Right renal pelvis (tissue), 4 donors: ENCODE measurements around the gene CDC5L. TPM values are rescaled to one million over a fixed set of nuclear protein-coding genes. Genes with fewer than 3 reads are reported as not detected.

Experiments used
- DNase-seq, 4 donors: peaks; one replicate each; pipeline ENCODE4 v3.0.0-alpha.2; 2013; ENCODE audit warnings: low read depth in 4 of 4, low spot score in 3 of 4, missing footprints in 1 of 4
- polyA plus RNA-seq, 4 donors: library from polyadenylated mRNA; unstranded; fragments of 120-200 nt; gene quantifications; one replicate each; pipeline ENCODE4 v1.2.1, GENCODE V29; 2013; ENCODE audit not compliant: insufficient read length in 4 of 4

The CDC5L gene
- polyA plus RNA-seq, 4 donors: 37.4 to 44.7 (median 43.8) TPM

- DNase-seq: no peak
Measured at GRCh38 chr6:44373051-44373450, 14.5 kb upstream of the CDC5L start.

GRCh38 chr6:44373787-44374186 lies 13.7 kb upstream of the CDC5L start:
- no peak for DNase-seq

- DNase-seq: no peak
Measured at GRCh38 chr6:44375071-44375470, 12.4 kb upstream of the CDC5L start.

- DNase-seq: no peak
Measured at GRCh38 chr6:44377484-44377883, 10.0 kb upstream of the CDC5L start.

- no peak for DNase-seq
Measured at GRCh38 chr6:44377971-44378370, 9.5 kb upstream of the CDC5L start.

GRCh38 chr6:44381739-44382138 lies 5.8 kb upstream of the CDC5L start:
- no peak for DNase-seq

- no peak for DNase-seq
Measured at GRCh38 chr6:44386364-44386928, 1.1 kb upstream of the CDC5L start.

- DNase-seq: no peak
Measured at GRCh38 chr6:44386929-44387345, 569 bp upstream of the CDC5L start.

GRCh38 chr6:44388135-44388487 lies 605 bp downstream of the CDC5L start:
- DNase-seq: peak in 1 of 4 donors; percentile 5

GRCh38 chr6:44388887-44389286 lies 1.4 kb downstream of the CDC5L start:
- no peak for DNase-seq

- DNase-seq: no peak
Measured at GRCh38 chr6:44390158-44390683, 2.7 kb downstream of the CDC5L start.

GRCh38 chr6:44395501-44395900 lies 8.0 kb downstream of the CDC5L start:
- no peak for DNase-seq

- no peak for DNase-seq
Measured at GRCh38 chr6:44396968-44397367, 9.5 kb downstream of the CDC5L start.

GRCh38 chr6:44397424-44398164 lies 10.1 kb downstream of the CDC5L start:
- no peak for DNase-seq

GRCh38 chr6:44399991-44400390 lies 12.5 kb downstream of the CDC5L start:
- DNase-seq: no peak

GRCh38 chr6:44400572-44400971 lies 13.1 kb downstream of the CDC5L start:
- DNase-seq: no peak

GRCh38 chr6:44401138-44401537 lies 13.6 kb downstream of the CDC5L start:
- no peak for DNase-seq

- DNase-seq: no peak
Measured at GRCh38 chr6:44404022-44404714, 16.7 kb downstream of the CDC5L start.

- DNase-seq: no peak
Measured at GRCh38 chr6:44404715-44405099, 17.2 kb downstream of the CDC5L start.

- DNase-seq: no peak
Measured at GRCh38 chr6:44407951-44408670, 20.6 kb downstream of the CDC5L start.

- no peak for DNase-seq
Measured at GRCh38 chr6:44409207-44409794, 21.8 kb downstream of the CDC5L start.
